ENCODE data around the gene ATE1.

ATE1 gene

GRCh38 chr10:121722665-121723064, 205.2 kb downstream of the ATE1 start:
- Histone ChIP-seq H3K27ac (ENCODE audit: low read depth, low read length) (no peak overlapping the region), H3K9me3 (ENCODE audit: low read length) (no peaks in the 10 kb centered on the region), H3K9ac (ENCODE audit: low read length) (no peak overlapping the region), H3K4me3 (ENCODE audit: low read depth in 1 of 2, low read length in 2 of 2) (no peak overlapping the region), H3K27me3 (ENCODE audit: control insufficient read depth in 1 of 2, insufficient read depth in 2 of 2, low read length in 2 of 2) (no peaks in the 10 kb centered on the region), H3K4me1 (ENCODE audit: insufficient read depth, low read length) (no peaks in the 10 kb centered on the region), H3K36me3 (ENCODE audit: insufficient read depth, low read length) (no peaks in the 10 kb centered on the region)

- Histone ChIP-seq H3K4me3 (ENCODE audit: low read depth in 1 of 2, low read length in 2 of 2) (no peak overlapping the region), H3K27me3 (ENCODE audit: control insufficient read depth in 1 of 2, insufficient read depth in 2 of 2, low read length in 2 of 2) (no peaks in the 10 kb centered on the region), H3K9ac (ENCODE audit: low read length) (no peak overlapping the region), H3K4me1 (ENCODE audit: insufficient read depth, low read length) (no peaks in the 10 kb centered on the region), H3K9me3 (ENCODE audit: low read length) (no peaks in the 10 kb centered on the region), H3K27ac (ENCODE audit: low read depth, low read length) (no peak overlapping the region), H3K36me3 (ENCODE audit: insufficient read depth, low read length) (no peaks in the 10 kb centered on the region)
Observed at GRCh38 chr10:121721257-121721656, 206.6 kb downstream of the ATE1 start.

- H3K27me3 ChIP-seq (ENCODE audit: control insufficient read depth in 1 of 2, insufficient read depth in 2 of 2, low read length in 2 of 2) = no peaks in the 10 kb centered on the region
- H3K9ac ChIP-seq (ENCODE audit: low read length) = no peak overlapping the region
- H3K4me1 ChIP-seq (ENCODE audit: insufficient read depth, low read length) = no peaks in the 10 kb centered on the region
- no peak overlapping the region for H3K4me3 ChIP-seq (ENCODE audit: low read depth in 1 of 2, low read length in 2 of 2)
- H3K36me3 ChIP-seq (ENCODE audit: insufficient read depth, low read length) = no peaks in the 10 kb centered on the region
- no peaks in the 10 kb centered on the region for H3K9me3 ChIP-seq (ENCODE audit: low read length)
- H3K27ac ChIP-seq (ENCODE audit: low read depth, low read length) = no peak overlapping the region
Observed at GRCh38 chr10:121715969-121716368, 211.9 kb downstream of the ATE1 start.

GRCh38 chr10:121715076-121715475, 212.8 kb downstream of the ATE1 start:
- H3K4me3 ChIP-seq (ENCODE audit: low read depth in 1 of 2, low read length in 2 of 2) = no peak overlapping the region

GRCh38 chr10:121713486-121713885, 214.3 kb downstream of the ATE1 start:
- Histone ChIP-seq H3K9ac (ENCODE audit: low read length) (no peak overlapping the region), H3K4me1 (ENCODE audit: insufficient read depth, low read length) (no peaks in the 10 kb centered on the region), H3K9me3 (ENCODE audit: low read length) (no peaks in the 10 kb centered on the region), H3K36me3 (ENCODE audit: insufficient read depth, low read length) (no peaks in the 10 kb centered on the region), H3K4me3 (ENCODE audit: low read depth in 1 of 2, low read length in 2 of 2) (no peak overlapping the region), H3K27ac (ENCODE audit: low read depth, low read length) (no peak overlapping the region), H3K27me3 (ENCODE audit: control insufficient read depth in 1 of 2, insufficient read depth in 2 of 2, low read length in 2 of 2) (no peaks in the 10 kb centered on the region)

More at GRCh38 chr10:121715076-121715475, 212.8 kb downstream of the ATE1 start:
- Histone ChIP-seq H3K27ac (ENCODE audit: low read depth, low read length) (no peak overlapping the region), H3K4me1 (ENCODE audit: insufficient read depth, low read length) (no peaks in the 10 kb centered on the region), H3K9me3 (ENCODE audit: low read length) (no peaks in the 10 kb centered on the region), H3K27me3 (ENCODE audit: control insufficient read depth in 1 of 2, insufficient read depth in 2 of 2, low read length in 2 of 2) (no peaks in the 10 kb centered on the region), H3K9ac (ENCODE audit: low read length) (no peak overlapping the region), H3K36me3 (ENCODE audit: insufficient read depth, low read length) (no peaks in the 10 kb centered on the region)

GRCh38 chr10:121710971-121711370, 216.9 kb downstream of the ATE1 start:
- no peak overlapping the region for H3K4me3 ChIP-seq (ENCODE audit: low read depth in 1 of 2, low read length in 2 of 2)
- H3K27ac ChIP-seq (ENCODE audit: low read depth, low read length) = no peak overlapping the region
- no peaks in the 10 kb centered on the region for H3K27me3 ChIP-seq (ENCODE audit: control insufficient read depth in 1 of 2, insufficient read depth in 2 of 2, low read length in 2 of 2)
- H3K4me1 ChIP-seq (ENCODE audit: insufficient read depth, low read length) = no peaks in the 10 kb centered on the region
- H3K9ac ChIP-seq (ENCODE audit: low read length) = no peak overlapping the region
- H3K36me3 ChIP-seq (ENCODE audit: insufficient read depth, low read length) = no peaks in the 10 kb centered on the region
- no peaks in the 10 kb centered on the region for H3K9me3 ChIP-seq (ENCODE audit: low read length)

GRCh38 chr10:121710207-121710606, 217.6 kb downstream of the ATE1 start:
- H3K4me3 ChIP-seq (ENCODE audit: low read depth in 1 of 2, low read length in 2 of 2) = no peak overlapping the region
- no peaks in the 10 kb centered on the region for H3K27me3 ChIP-seq (ENCODE audit: control insufficient read depth in 1 of 2, insufficient read depth in 2 of 2, low read length in 2 of 2)
- H3K27ac ChIP-seq (ENCODE audit: low read depth, low read length) = no peak overlapping the region
- no peaks in the 10 kb centered on the region for H3K4me1 ChIP-seq (ENCODE audit: insufficient read depth, low read length)
- H3K9me3 ChIP-seq (ENCODE audit: low read length) = no peaks in the 10 kb centered on the region
- H3K9ac ChIP-seq (ENCODE audit: low read length) = no peak overlapping the region
- H3K36me3 ChIP-seq (ENCODE audit: insufficient read depth, low read length) = no peaks in the 10 kb centered on the region

GRCh38 chr10:121709675-121710073, 218.2 kb downstream of the ATE1 start:
- Histone ChIP-seq H3K9me3 (ENCODE audit: low read length) (no peaks in the 10 kb centered on the region), H3K36me3 (ENCODE audit: insufficient read depth, low read length) (no peaks in the 10 kb centered on the region), H3K4me1 (ENCODE audit: insufficient read depth, low read length) (no peaks in the 10 kb centered on the region), H3K27ac (ENCODE audit: low read depth, low read length) (no peak overlapping the region), H3K4me3 (ENCODE audit: low read depth in 1 of 2, low read length in 2 of 2) (no peak overlapping the region), H3K9ac (ENCODE audit: low read length) (no peak overlapping the region), H3K27me3 (ENCODE audit: control insufficient read depth in 1 of 2, insufficient read depth in 2 of 2, low read length in 2 of 2) (no peaks in the 10 kb centered on the region)

GRCh38 chr10:121708728-121709674, 218.8 kb downstream of the ATE1 start:
- Histone ChIP-seq H3K36me3 (ENCODE audit: insufficient read depth, low read length) (no peaks in the 10 kb centered on the region), H3K27ac (ENCODE audit: low read depth, low read length) (no peak overlapping the region), H3K4me1 (ENCODE audit: insufficient read depth, low read length) (no peaks in the 10 kb centered on the region), H3K27me3 (ENCODE audit: control insufficient read depth in 1 of 2, insufficient read depth in 2 of 2, low read length in 2 of 2) (no peaks in the 10 kb centered on the region), H3K9ac (ENCODE audit: low read length) (no peak overlapping the region), H3K9me3 (ENCODE audit: low read length) (no peaks in the 10 kb centered on the region), H3K4me3 (ENCODE audit: low read depth in 1 of 2, low read length in 2 of 2) (no peak overlapping the region)

- Histone ChIP-seq H3K4me1 (ENCODE audit: insufficient read depth, low read length) (no peaks in the 10 kb centered on the region), H3K27ac (ENCODE audit: low read depth, low read length) (peak overlapping the region; percentile 44), H3K9ac (ENCODE audit: low read length) (no peak overlapping the region)
Observed at GRCh38 chr10:121702351-121703320, 225.2 kb downstream of the ATE1 start.

GRCh38 chr10:121700416-121700815, 227.4 kb downstream of the ATE1 start:
- no peaks in the 10 kb centered on the region for H3K36me3 ChIP-seq (ENCODE audit: insufficient read depth, low read length)
- H3K9ac ChIP-seq (ENCODE audit: low read length) = no peak overlapping the region
- no peak overlapping the region for H3K4me3 ChIP-seq (ENCODE audit: low read depth in 1 of 2, low read length in 2 of 2)
- H3K9me3 ChIP-seq (ENCODE audit: low read length) = no peaks in the 10 kb centered on the region
- no peak overlapping the region for H3K27ac ChIP-seq (ENCODE audit: low read depth, low read length)
- H3K27me3 ChIP-seq (ENCODE audit: control insufficient read depth in 1 of 2, insufficient read depth in 2 of 2, low read length in 2 of 2) = no peaks in the 10 kb centered on the region
- no peaks in the 10 kb centered on the region for H3K4me1 ChIP-seq (ENCODE audit: insufficient read depth, low read length)

More at GRCh38 chr10:121702351-121703320, 225.2 kb downstream of the ATE1 start:
- no peak overlapping the region for H3K4me3 ChIP-seq (ENCODE audit: low read depth in 1 of 2, low read length in 2 of 2)
- H3K9me3 ChIP-seq (ENCODE audit: low read length) = no peaks in the 10 kb centered on the region
- no peaks in the 10 kb centered on the region for H3K27me3 ChIP-seq (ENCODE audit: control insufficient read depth in 1 of 2, insufficient read depth in 2 of 2, low read length in 2 of 2)
- H3K36me3 ChIP-seq (ENCODE audit: insufficient read depth, low read length) = no peaks in the 10 kb centered on the region
